22Rv1 (cell line): ENCODE measurements around the gene ANXA9.
A peak's percentile ranks its signal among the peaks of the same experiment; 100 is the strongest.

Experiments used
- CTCF ChIP-seq: fragments of 450-650 bp; IDR thresholded peaks from 2 replicates; pipeline ENCODE4 v1.5.1; 2017; ENCODE audit warnings: mild to moderate bottlenecking
- ZFX ChIP-seq: fragments of 450-650 bp; IDR thresholded peaks from 2 replicates; pipeline ENCODE4 v1.6.1; 2017; ENCODE audit warnings: antibody characterized with exemption, borderline replicate concordance

DNA sequence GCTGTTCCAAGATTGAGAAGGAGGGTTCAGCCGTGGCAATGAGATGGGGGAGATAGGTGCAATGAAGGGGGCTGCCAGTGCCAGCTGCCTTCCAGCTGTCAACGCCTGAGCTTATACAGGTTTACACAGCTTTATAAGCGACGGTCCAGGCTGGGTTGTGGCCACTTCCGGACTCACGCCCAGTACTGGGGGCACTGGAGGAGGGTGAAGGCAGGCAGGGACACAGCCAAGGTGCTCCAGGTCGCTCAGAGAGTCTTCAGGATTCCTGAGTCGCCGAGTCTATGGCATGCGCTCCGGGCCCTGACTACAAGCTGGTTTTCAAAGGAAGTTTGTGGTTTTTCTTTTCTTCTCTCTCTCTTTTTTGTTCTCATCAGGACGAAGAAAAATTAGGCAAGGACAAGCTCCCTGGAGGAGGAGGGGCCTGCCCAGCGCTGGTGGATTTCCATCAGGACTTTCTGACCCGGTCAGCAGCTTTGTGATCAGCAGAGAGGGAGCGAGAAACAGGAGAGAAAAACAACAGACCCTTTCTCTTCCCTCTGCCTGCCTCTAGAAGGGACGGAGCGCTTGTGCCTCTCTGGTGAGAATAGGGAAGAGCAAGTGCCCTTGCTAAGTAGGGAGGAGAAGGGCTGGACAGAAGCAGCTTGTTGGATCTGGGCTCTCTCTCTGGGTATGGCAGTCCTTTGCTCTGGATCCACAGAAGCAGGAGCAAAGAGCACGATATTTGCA is 24.4 kb downstream of the ANXA9 start, which contains the start of gene MINDY1:
- TF ChIP-seq CTCF, result peak; percentile 70
- no peak for TF ChIP-seq ZFX
